T follicular helper cell (primary cell): ENCODE data around the gene CRB2.

Source experiments
- DNase-seq: peaks from one replicate; pipeline ENCODE4 v3.0.0-alpha.2; 2020; ENCODE audit warnings: low read depth

Gene CRB2

DNA sequence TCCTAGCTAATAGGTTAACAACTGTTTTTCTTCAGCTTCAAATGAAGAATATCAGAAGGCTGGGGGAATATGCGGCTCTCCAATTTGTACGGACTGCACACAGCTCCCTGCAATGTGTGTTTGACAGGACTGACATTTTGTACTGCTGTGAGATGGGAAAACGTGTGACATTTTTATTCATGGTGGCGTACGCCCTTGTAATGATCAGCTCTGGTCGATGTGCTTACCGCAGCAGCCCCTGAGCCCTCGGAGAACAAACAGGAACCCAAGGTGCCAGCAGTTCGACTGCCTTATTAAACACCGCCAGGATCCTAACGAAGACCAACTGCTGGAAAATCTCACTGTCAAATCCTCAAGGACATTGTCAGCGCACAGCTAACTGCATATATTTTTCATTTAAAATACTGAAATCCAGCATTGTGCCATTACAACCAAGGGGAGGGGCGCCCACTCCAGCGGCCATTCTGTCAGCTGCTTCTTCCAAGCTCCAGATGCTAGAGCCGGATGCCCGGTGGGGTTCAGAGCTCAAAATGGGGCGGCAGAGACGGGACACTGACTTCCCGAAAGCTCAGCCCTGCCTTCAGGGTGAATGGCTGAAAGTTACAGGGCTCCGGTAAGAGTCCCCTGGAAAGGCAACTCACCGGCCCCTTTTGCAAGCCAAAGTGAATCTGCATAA is 66.8 kb downstream of the CRB2 start:
- no peak for DNase-seq

DNA sequence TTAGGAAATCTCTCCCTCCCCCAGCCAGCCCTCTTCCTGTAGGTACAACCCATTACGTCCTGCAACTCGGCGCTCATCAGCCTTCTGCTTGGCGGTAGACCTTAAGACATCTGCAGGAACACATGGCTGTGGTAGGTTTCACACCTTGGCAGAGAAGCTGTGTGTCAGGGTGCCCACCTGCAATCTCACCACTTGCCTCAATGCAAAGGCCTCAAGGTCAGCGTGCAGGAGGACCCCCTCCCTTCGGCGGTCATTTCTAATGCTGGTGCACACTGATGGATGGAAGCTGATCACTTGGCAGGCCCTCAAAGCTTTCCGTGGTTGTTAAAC is 67.3 kb downstream of the CRB2 start:
- DNase-seq: no peak

DNA sequence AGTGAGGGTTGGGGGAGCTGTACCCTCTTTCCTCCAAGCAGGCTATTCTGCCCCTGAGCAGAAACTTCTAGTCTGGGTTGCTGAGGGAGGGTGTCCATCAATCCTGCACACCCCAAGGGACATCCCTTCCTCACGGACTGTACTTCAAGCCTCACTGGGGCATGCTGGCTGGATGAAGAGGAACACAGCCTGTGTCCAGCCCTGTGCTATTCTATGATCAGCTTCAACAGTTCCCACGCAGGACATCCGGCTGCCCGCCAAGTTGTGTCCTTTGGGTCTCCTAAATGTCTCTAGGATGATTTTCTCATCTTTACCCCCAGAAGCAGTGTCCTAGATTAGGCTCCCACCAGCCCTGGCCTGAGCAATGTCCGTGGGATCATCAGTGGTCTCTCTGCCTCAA is 68.1 kb downstream of the CRB2 start:
- DNase-seq: no peak

DNA sequence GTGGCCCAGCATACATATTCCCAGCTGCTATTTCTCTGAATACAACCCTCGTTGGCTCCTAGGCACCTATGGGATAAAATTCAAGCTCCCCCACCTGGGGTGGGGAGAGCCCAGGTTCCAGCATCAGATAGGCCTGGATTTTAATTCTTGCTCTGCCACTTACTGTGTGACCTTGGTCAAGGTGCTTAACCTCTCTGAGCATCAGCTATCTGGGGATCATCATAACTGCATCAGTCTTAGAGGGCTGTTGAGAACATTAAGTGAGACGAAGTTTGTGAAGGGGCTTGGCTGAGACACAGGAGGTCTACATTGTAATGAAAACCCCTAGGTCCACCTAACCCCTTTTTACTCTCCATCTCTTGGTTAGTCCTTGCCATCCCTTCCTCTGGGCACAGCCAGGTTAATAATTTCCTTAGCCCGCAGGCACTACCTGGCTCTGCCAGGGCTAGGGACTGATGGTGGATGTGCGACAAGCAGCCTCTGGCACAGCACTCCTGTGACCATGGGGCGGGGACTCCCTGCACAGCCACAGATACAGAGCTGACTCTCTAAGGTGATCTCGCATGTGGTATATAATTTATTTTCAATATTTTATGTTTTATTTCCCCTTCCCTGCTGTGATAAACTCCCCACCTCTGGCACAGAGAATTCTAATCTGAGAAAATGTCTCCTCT is 68.7 kb downstream of the CRB2 start:
- no peak for DNase-seq

DNA sequence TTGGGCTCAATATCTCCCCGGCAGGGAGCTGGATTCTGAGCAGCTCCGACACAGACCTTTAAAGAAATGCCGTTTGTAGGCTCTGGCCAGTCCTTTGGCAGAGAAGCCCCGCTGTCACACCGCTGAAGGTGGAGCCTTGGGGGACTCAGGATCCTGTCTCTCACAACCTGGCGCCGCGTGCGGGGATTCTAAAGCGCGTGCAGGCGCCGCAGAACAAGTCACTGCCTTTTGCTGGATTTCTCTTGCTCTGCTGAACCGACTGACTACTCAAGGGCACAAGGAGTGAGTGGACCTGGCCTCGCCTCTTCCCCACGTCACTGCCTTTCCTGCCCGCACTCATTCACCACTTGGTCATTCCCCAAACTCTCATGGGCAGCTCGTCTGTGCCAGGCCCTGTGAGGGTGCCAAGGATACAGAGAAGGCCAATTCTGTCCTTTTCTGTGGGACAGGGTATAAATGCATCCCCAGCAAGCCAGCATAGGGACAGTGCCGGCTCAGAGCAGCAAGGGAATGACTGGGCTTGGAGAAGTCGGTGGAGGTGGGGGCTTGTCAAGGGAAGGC is 69.3 kb downstream of the CRB2 start:
- DNase-seq: no peak

DNA sequence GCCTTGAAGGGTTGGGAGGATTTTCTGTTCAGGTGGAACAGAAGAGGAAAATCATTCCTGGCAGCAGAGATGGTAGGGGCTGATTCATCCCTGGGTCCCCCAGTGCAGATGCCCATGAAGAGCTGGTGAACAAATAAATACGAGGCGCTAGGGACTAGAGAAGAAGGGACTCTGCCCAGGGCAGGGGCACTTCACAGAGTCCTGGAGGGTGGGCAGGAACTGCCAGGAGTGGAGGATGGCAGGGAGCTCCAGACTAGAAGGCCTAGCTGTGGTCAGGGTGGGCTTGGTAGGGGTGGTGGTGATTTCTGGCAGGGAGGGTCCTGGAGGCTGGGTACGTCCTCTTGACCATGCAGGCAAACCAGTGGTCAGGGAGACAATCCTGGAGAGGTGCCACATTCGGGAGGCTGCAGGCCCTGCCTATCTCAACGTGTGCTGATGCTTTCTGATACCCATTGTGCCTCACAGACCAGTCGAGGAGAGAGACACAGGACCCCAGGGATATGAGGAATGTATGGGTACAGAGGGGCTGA is 69.9 kb downstream of the CRB2 start:
- no peak for DNase-seq

DNA sequence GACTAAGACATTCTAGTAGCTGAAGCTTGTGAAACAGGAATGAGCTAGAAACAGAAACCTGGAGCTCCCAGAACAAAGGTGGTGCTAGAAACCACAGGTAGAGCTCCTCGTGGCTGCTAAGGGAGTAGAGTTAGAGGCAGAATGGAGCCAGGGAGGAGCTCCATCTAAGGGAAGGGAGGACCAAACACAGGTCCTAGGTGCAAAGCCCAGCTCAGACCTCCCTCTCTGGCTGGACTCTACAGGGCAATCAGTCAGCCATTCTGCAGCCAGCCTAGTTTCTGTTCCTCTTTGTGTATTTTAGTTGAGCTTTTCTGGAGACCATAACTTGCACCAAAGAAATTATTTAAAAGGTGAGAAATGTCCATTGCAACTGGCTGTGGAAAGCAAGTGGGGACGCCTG is 70.4 kb downstream of the CRB2 start:
- no peak for DNase-seq
